HepG2 (cell line): ENCODE data around the gene TSPAN31. TPM values are rescaled to one million over a fixed set of nuclear protein-coding genes. Genes with fewer than 3 reads are reported as not detected.

ENCODE experiments used
- AGO2 ChIP-seq: fragments of 200-400 bp; formaldehyde crosslinking; optimal IDR thresholded peaks from 2 replicates; pipeline ENCODE3; 2017; ENCODE audit warnings: mild to moderate bottlenecking, low read depth, low read length, moderate library complexity
- ARNT2 ChIP-seq: sonication (generic); formaldehyde crosslinking; IDR thresholded peaks from 2 replicates; pipeline ENCODE4 v1.8.0; 2022; ENCODE audit warnings: mild to moderate bottlenecking, low read depth, missing genetic modification reagents, moderate library complexity
- BORCS8-MEF2B ChIP-seq: sonication (generic); formaldehyde crosslinking; IDR thresholded peaks from 2 replicates; pipeline ENCODE4 v1.8.0; 2022; ENCODE audit warnings: mild to moderate bottlenecking, missing genetic modification reagents
- FOSL1 ChIP-seq: sonication (generic); formaldehyde crosslinking; IDR thresholded peaks from 2 replicates; pipeline ENCODE4 v1.9.0; 2021; ENCODE audit warnings: missing genetic modification reagents, borderline replicate concordance
- HDAC6 ChIP-seq: fragments of 200-600 bp; sonication (generic); IDR thresholded peaks from 2 replicates; pipeline ENCODE4 v1.7.0; 2017; ENCODE audit warnings: mild to moderate bottlenecking, antibody characterized with exemption, low read length, low read depth
- HNF4A ChIP-seq: sonication (generic); formaldehyde crosslinking; IDR thresholded peaks from 2 replicates; pipeline ENCODE4 v1.4.0; 2020; ENCODE audit warnings: missing genetic modification reagents
- JDP2 ChIP-seq: sonication (generic); formaldehyde crosslinking; IDR thresholded peaks from 2 replicates; pipeline ENCODE4 v1.8.1; 2022; ENCODE audit warnings: missing genetic modification reagents, borderline replicate concordance
- KMT2A ChIP-seq: sonication (generic); formaldehyde crosslinking; IDR thresholded peaks from 2 replicates; pipeline ENCODE4 v1.4.0; 2020; ENCODE audit warnings: missing genetic modification reagents
- MBNL3 ChIP-seq: fragments of 250-450 bp; sonication (Bioruptor Pico); conservative IDR thresholded peaks from 2 replicates; pipeline ENCODE4 v1.8.0; 2022; ENCODE audit warnings: mild to moderate bottlenecking, inconsistent platforms
- PLRG1 ChIP-seq: fragments of 450-650 bp; conservative IDR thresholded peaks from 2 replicates; pipeline ENCODE4 v1.6.1; 2016
- RELA ChIP-seq: sonication (generic); formaldehyde crosslinking; IDR thresholded peaks from 2 replicates; pipeline ENCODE4 v1.4.0; 2020; ENCODE audit warnings: missing genetic modification reagents
- SALL1 ChIP-seq: sonication (generic); formaldehyde crosslinking; IDR thresholded peaks from 2 replicates; pipeline ENCODE4 v1.8.0; 2022; ENCODE audit warnings: mild to moderate bottlenecking, missing genetic modification reagents
- ZBTB38 ChIP-seq: sonication (generic); formaldehyde crosslinking; IDR thresholded peaks from 2 replicates; pipeline ENCODE4 v1.5.1; 2020; ENCODE audit warnings: mild to moderate bottlenecking, missing genetic modification reagents
- ZNF333 ChIP-seq: sonication (generic); formaldehyde crosslinking; IDR thresholded peaks from 2 replicates; pipeline ENCODE4 v1.4.0; 2020; ENCODE audit warnings: mild to moderate bottlenecking, missing genetic modification reagents, borderline replicate concordance
- ZNF468 ChIP-seq: sonication (generic); formaldehyde crosslinking; IDR thresholded peaks from 2 replicates; pipeline ENCODE4 v1.8.0; 2022; ENCODE audit warnings: mild to moderate bottlenecking, moderate library complexity, missing genetic modification reagents
- polyA plus RNA-seq, 8 experiments: library from polyadenylated mRNA; depleted of rRNA in 3 of 8; stranded (reverse) in 7 of 8; unstranded in 1 of 8; fragments of >200 nt; fragmentation: Illumina TruSeq in 4 of 8; extraction: Trizol in 4 of 8; gene quantifications; 2 replicates each; pipeline versions ENCODE4 v1.2.1 to v1.2.3, GENCODE V29; 2011 to 2016; ENCODE audit warnings: low read depth in 4 of 8, missing spikeins in 1 of 8, mixed read lengths in 1 of 8; ENCODE audit not compliant: insufficient read depth in 1 of 8
- total RNA-seq, 5 experiments: library from RNA; depleted of rRNA; stranded (reverse); fragments of >200 nt; fragmentation: Illumina TruSeq; extraction: Trizol; gene quantifications; 2 replicates each; pipeline ENCODE4 v1.2.3, GENCODE V29; 2016; ENCODE audit warnings: low read depth in 1 of 5
- TF ChIP-seq, protein P1 (sequence below): sonication (generic); formaldehyde crosslinking; IDR thresholded peaks from 2 replicates; pipeline ENCODE4 v1.8.0; 2022; ENCODE audit warnings: missing genetic modification reagents, low read depth, mild to moderate bottlenecking, borderline replicate concordance
- TF ChIP-seq, protein P2 (sequence below): sonication (generic); formaldehyde crosslinking; conservative IDR thresholded peaks from 2 replicates; pipeline ENCODE4 v1.4.0; 2020; ENCODE audit warnings: missing genetic modification reagents
- TF ChIP-seq, protein P3 (sequence below): sonication (generic); formaldehyde crosslinking; IDR thresholded peaks from 2 replicates; pipeline ENCODE4 v1.8.1; 2022; ENCODE audit warnings: mild to moderate bottlenecking, missing genetic modification reagents
- TF ChIP-seq, protein P4 (sequence below): sonication (generic); formaldehyde crosslinking; IDR thresholded peaks from 2 replicates; pipeline ENCODE4 v1.8.1; 2023; ENCODE audit warnings: mild to moderate bottlenecking, moderate library complexity, missing genetic modification reagents
- TF ChIP-seq, protein P5 (sequence below): IDR thresholded peaks from 2 replicates; pipeline ENCODE4 v1.6.1; 2016
- TF ChIP-seq, protein P6 (sequence below): sonication (generic); formaldehyde crosslinking; IDR thresholded peaks from 2 replicates; pipeline ENCODE4 v1.5.0; 2020; ENCODE audit warnings: missing genetic modification reagents, mild to moderate bottlenecking, borderline replicate concordance
- TF ChIP-seq, protein P7 (sequence below): IDR thresholded peaks from 2 replicates; pipeline ENCODE4 v1.6.1; 2016

Gene TSPAN31
- total and polyA plus RNA-seq, 2 of the 13 experiments (the other 11 are each of a cell fraction or from before 2014, with no cell fraction given) = 10.4 to 24.6 TPM

DNA sequence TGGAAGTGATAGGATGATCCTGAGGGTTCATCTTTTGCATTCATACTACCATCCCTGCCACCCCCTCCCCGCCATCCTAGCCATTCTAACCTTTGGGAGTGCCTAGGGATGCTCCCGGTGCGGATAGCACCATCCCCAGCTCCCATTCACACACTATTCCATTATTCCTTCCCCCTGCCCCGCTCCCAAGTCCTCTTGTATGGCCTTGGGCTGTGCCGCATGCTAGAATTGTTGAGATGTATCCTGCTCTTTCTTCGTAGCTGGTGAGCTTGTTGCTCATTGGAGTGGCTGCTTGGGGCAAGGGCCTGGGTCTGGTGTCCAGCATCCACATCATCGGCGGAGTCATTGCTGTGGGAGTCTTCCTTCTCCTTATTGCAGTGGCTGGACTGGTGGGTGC, 644 bp downstream of the TSPAN31 start (continued):
- TF ChIP-seq PLRG1 = no peak
- TF ChIP-seq HDAC6 = no peak
- TF ChIP-seq SALL1 = 0 out of 2 replicates have a peak, but pooled peaks have one; percentile 2
- TF ChIP-seq, protein P1, sequence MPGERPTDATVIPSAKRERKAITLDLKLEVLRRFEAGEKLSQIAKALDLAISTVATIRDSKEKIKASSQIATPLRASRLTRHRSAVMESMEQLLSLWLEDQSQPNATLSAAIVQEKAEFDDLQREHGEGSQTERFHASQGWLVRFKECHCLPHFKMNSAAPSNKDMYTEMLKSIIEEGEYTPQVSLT = no peak
- peak; percentile 38; the same call in 1 of the 2 replicates for TF ChIP-seq BORCS8-MEF2B (CRISPR knock-in tag)
- TF ChIP-seq, protein P2, sequence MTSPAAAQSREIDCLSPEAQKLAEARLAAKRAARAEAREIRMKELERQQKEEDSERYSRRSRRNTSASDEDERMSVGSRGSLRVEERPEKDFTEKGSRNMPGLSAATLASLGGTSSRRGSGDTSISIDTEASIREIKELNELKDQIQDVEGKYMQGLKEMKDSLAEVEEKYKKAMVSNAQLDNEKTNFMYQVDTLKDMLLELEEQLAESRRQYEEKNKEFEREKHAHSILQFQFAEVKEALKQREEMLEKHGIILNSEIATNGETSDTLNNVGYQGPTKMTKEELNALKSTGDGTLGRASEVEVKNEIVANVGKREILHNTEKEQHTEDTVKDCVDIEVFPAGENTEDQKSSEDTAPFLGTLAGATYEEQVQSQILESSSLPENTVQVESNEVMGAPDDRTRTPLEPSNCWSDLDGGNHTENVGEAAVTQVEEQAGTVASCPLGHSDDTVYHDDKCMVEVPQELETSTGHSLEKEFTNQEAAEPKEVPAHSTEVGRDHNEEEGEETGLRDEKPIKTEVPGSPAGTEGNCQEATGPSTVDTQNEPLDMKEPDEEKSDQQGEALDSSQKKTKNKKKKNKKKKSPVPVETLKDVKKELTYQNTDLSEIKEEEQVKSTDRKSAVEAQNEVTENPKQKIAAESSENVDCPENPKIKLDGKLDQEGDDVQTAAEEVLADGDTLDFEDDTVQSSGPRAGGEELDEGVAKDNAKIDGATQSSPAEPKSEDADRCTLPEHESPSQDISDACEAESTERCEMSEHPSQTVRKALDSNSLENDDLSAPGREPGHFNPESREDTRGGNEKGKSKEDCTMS = no peak
- TF ChIP-seq ZBTB38 (CRISPR knock-in tag) = peak; percentile 83
- TF ChIP-seq ZNF468 (CRISPR knock-in tag) = no peak
- TF ChIP-seq, protein P3, sequence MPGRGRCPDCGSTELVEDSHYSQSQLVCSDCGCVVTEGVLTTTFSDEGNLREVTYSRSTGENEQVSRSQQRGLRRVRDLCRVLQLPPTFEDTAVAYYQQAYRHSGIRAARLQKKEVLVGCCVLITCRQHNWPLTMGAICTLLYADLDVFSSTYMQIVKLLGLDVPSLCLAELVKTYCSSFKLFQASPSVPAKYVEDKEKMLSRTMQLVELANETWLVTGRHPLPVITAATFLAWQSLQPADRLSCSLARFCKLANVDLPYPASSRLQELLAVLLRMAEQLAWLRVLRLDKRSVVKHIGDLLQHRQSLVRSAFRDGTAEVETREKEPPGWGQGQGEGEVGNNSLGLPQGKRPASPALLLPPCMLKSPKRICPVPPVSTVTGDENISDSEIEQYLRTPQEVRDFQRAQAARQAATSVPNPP (CRISPR knock-in tag) = 0 out of 2 replicates have a peak, but pooled peaks have one; percentile 45
- peak; percentile 27 for TF ChIP-seq AGO2
- peak; percentile 42; the same call in 1 of the 2 replicates for TF ChIP-seq KMT2A
- TF ChIP-seq, protein P4, sequence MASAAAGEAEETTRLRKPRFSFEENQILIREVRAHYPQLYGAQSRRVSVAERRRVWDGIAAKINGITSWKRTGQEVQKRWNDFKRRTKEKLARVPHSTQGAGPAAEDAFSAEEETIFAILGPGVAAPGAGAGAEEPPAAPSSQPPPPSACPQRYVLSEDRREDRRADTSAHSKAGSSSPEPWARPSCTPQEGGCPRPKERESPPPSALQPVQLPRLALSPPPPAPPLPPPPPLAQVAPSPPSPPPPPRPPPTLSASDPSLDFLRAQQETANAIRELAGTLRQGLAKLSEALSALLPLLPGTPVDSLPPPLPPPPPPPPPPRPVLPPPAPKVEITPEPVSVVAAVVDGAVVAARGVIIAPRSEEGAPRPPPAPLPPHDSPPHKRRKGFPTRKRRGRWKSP = 0 out of 2 replicates have a peak, but pooled peaks have one; percentile 7
- TF ChIP-seq FOSL1 (CRISPR knock-in tag) = no peak
- 0 out of 2 replicates have a peak, but pooled peaks have one; percentile 27 for TF ChIP-seq ARNT2 (CRISPR knock-in tag)
- no peak for TF ChIP-seq HNF4A (CRISPR knock-in tag)
- TF ChIP-seq, protein P5, sequence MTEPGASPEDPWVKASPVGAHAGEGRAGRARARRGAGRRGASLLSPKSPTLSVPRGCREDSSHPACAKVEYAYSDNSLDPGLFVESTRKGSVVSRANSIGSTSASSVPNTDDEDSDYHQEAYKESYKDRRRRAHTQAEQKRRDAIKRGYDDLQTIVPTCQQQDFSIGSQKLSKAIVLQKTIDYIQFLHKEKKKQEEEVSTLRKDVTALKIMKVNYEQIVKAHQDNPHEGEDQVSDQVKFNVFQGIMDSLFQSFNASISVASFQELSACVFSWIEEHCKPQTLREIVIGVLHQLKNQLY (CRISPR knock-in tag) = no peak
- TF ChIP-seq RELA = no peak
- TF ChIP-seq MBNL3 (CRISPR knock-in tag) = no peak
- TF ChIP-seq ZNF333 (CRISPR knock-in tag) = no peak
- no peak for TF ChIP-seq JDP2 (CRISPR knock-in tag)
- TF ChIP-seq, protein P6, sequence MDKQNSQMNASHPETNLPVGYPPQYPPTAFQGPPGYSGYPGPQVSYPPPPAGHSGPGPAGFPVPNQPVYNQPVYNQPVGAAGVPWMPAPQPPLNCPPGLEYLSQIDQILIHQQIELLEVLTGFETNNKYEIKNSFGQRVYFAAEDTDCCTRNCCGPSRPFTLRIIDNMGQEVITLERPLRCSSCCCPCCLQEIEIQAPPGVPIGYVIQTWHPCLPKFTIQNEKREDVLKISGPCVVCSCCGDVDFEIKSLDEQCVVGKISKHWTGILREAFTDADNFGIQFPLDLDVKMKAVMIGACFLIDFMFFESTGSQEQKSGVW (CRISPR knock-in tag) = no peak
- TF ChIP-seq, protein P7, sequence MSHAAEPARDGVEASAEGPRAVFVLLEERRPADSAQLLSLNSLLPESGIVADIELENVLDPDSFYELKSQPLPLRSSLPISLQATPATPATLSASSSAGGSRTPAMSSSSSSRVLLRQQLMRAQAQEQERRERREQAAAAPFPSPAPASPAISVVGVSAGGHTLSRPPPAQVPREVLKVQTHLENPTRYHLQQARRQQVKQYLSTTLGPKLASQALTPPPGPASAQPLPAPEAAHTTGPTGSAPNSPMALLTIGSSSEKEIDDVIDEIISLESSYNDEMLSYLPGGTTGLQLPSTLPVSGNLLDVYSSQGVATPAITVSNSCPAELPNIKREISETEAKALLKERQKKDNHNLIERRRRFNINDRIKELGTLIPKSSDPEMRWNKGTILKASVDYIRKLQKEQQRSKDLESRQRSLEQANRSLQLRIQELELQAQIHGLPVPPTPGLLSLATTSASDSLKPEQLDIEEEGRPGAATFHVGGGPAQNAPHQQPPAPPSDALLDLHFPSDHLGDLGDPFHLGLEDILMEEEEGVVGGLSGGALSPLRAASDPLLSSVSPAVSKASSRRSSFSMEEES = 0 out of 2 replicates have a peak, but pooled peaks have one; percentile 2
